Left hindlimb (tissue), 1 donor: ENCODE measurements around the gene SLC16A14.

Source experiments
- DNase-seq: peaks from one replicate; pipeline ENCODE4 v3.0.0-alpha.2; 2018

Gene SLC16A14

DNA sequence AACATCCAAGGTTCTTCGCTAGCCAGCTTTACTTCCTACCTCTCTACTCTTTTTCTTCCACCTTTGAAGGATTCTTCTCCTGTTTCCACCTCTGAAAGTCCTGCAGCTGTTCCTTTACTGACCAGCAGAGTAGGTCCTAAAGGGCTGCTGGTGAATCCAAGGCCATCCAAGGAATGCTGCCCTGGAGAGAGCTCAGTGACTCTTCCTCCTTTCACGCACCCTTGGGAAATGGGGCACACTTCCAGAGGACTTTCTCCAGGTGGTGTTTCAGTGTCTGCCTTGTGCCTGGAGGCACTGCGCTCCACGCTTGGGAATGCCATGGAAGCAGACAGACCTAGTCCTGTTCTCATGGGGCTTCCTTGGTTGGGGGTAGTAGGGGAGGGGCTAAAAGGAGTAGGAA, 45.4 kb downstream of the SLC16A14 start:
- no peak for DNase-seq

DNA sequence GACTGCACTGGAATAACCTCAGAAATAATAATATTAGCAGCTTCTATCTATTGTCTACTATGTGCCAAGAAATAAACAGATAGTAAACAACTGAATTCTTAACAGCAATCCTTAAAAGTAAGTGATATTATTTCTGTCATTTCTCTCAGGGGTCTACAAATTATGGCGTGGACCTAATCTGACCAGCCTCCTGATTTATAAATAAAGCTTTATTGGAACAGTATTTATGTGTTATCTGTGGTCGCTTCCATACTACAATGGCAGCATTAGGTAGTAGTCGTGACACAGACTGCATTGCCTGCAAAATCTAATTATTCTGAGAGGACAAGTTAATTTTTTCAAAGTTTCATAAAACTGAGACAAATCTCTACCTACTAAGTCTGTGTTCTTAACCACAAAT, 49.0 kb downstream of the SLC16A14 start:
- DNase-seq, result no peak

- DNase-seq, result no peak
These were observed 50.6 kb downstream of the SLC16A14 start for GRCh38 chr2:230018153-230018552.

- DNase-seq, result no peak
These were observed 51.9 kb downstream of the SLC16A14 start for GRCh38 chr2:230016844-230017243.

- DNase-seq, result no peak
These were observed 56.3 kb downstream of the SLC16A14 start for GRCh38 chr2:230012267-230012884.

DNA sequence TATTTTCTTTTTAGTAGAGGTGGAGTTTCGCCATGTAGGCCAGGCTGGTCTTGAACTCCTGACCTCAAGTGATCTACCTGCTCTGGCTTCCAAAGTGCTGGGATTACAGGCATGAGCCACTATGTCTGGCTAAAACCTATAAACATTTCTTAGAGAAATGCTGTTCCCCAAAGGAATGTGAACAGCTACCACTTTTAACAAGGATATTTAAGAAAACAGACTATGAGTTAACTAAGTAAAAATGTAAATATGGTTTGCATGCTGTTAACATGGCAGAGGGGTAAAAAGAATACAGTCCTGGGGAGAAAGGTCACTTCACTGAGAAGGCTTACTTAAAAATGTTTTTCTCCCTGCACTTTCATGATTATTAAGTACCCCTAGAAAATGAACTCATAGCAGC, 57.1 kb downstream of the SLC16A14 start:
- DNase-seq, result no peak

DNA sequence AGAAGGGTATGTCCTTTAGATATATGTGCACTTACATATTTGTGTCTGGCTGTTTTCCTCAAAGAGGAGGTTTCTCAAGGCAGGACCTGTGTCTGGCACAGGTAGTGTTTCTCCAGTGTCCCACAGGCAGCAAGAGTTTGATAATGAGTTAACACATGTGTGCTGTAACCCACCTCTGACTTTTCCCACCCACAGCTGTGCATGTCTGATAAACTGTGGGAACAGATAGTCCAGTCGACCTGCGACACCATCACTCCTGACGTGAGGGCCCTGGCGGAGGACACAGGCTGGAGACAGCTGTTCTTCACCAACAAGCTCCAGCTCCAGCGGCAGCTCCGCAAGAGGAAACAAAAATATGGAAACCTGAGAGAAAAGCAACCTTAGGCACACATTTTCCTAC, 58.2 kb downstream of the SLC16A14 start:
- DNase-seq, result no peak

GRCh38 chr2:230008708-230009066, 60.0 kb downstream of the SLC16A14 start:
- no peak for DNase-seq

GRCh38 chr2:230007931-230008707, 60.6 kb downstream of the SLC16A14 start:
- peak; percentile 54 for DNase-seq

- DNase-seq, result no peak
These were observed 68.4 kb downstream of the SLC16A14 start for GRCh38 chr2:230000118-230000841.

DNA sequence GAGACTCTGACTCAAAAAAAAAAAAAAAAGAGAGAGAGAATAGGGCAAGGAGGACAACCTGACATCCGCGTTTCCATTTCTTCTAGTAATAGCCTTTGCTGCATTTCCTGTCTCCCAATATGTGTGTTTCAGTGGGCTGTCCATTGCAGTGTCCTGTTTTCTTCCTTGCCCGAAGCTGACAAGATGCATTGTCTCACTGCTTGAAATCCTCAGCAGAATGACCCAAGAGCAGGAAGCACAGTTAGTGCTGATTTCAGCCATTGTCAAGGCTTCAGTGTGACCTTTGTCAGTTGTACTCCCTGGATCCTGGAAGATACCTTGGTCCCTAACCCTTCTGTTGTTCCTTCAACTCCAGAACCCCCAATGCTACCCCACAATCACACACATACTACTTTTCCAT, 71.2 kb downstream of the SLC16A14 start:
- no peak for DNase-seq

- DNase-seq, result no peak
These were observed 72.4 kb downstream of the SLC16A14 start for GRCh38 chr2:229996320-229996719.

DNA sequence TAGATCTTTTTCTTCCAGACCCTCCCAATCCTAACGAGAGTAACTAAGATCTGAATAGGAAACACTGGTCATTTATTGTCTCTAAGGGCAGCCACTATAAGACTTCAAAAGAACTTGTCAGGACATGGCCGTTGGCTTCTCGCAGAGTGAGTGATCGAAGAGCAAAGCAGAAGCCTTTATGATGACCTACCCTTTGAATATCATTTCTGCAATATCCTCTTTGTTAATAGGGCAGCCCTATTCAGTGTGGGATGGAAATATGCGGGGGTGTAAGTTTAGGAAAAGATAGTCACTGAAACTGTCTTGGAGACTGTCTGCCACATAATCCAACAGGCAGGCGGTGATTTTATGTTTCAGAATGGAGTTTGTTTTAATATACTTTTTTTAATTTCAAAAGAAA, 75.5 kb downstream of the SLC16A14 start:
- no peak for DNase-seq
